ENCODE results near the gene CLDN1.

DNA sequence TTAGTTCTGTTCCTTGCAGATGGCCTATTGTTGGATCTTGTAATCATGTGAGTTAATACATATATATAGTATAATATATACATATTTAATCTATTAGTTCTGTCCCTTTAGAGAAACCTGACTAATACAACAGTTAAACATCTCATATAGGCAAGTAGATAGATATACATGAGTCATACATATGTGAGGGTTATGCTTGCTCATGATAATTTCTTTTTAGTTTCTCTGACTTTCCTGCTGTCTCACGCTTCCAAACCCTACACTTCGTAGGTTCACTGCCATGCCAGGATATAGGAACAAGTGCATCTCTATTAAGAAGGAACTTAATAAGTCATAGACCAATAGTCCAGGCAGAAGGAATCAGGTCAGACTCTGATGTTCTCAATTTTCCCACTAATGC is 48.9 kb upstream of the CLDN1 start:
- TF ChIP-seq CTCF (IDR thresholded peaks at IDR 0.05) (no peak), POLR2A (IDR thresholded peaks at IDR 0.05) (no peak)
